CD4-positive, CD25-positive, alpha-beta regulatory T cell (primary cell): ENCODE measurements around the gene NFRKB. TPM values are rescaled to one million over a fixed set of nuclear protein-coding genes. Genes with fewer than 3 reads are reported as not detected.

Experiments used
- ATAC-seq, 2 donors: fragments of 150-1000 bp; cut with Tn5 transposase; one replicate each; pipeline ENCODE4 v1.10.0; 2021; ENCODE audit warnings: low read depth in 2 of 2, moderate number of reproducible peaks in 2 of 2, moderate library complexity in 1 of 2
- DNase-seq, 3 donors: peaks; one replicate each; pipeline versions ENCODE4 v3.0.0 to v3.0.0-alpha.2; 2012 to 2022; ENCODE audit warnings: mixed read lengths in 1 of 3
- H3K27ac ChIP-seq: one replicate; pipeline ENCODE4 v1.7.0; 2013; ENCODE audit warnings: mild to moderate bottlenecking, low read length; ENCODE audit not compliant: insufficient read depth, poor library complexity, severe bottlenecking
- H3K27me3 ChIP-seq: one replicate; pipeline ENCODE4 v1.7.0; 2013; ENCODE audit warnings: low read length; ENCODE audit not compliant: control insufficient read depth, insufficient read depth
- H3K36me3 ChIP-seq: one replicate; pipeline ENCODE4 v1.7.0; 2013; ENCODE audit warnings: mild to moderate bottlenecking, low read length, moderate library complexity; ENCODE audit not compliant: control insufficient read depth, insufficient read depth
- H3K4me1 ChIP-seq: 2 replicates; pipeline ENCODE4 v1.7.0; 2013; ENCODE audit warnings: mild to moderate bottlenecking, low read length; ENCODE audit not compliant: insufficient read depth, control insufficient read depth, poor library complexity, severe bottlenecking
- H3K4me3 ChIP-seq: one replicate; pipeline ENCODE4 v1.7.0; 2013; ENCODE audit warnings: low read depth, mild to moderate bottlenecking, low read length, moderate library complexity
- H3K9me3 ChIP-seq, 2 experiments: 1 replicate in 1 of 2; 2 replicates in 1 of 2; pipeline ENCODE4 v1.7.0; 2013; ENCODE audit warnings: low read length in 2 of 2, mild to moderate bottlenecking in 1 of 2, moderate library complexity in 1 of 2; ENCODE audit not compliant: control insufficient read depth in 2 of 2
- H3K27ac Mint-ChIP-seq, 3 donors: one replicate each; pipeline ENCODE4 v1.8.0; 2020 to 2022; ENCODE audit warnings: mild to moderate bottlenecking in 3 of 3, mixed read lengths in 3 of 3, moderate library complexity in 2 of 3
- H3K27me3 Mint-ChIP-seq: one replicate; pipeline ENCODE4 v1.8.0; 2022; ENCODE audit warnings: mild to moderate bottlenecking, mixed read lengths
- H3K36me3 Mint-ChIP-seq: one replicate; pipeline ENCODE4 v1.8.0; 2020; ENCODE audit warnings: mixed read lengths
- H3K4me1 Mint-ChIP-seq, 4 donors: one replicate each; pipeline ENCODE4 v1.8.0; 2020 to 2022; ENCODE audit warnings: mixed read lengths in 4 of 4, mild to moderate bottlenecking in 1 of 4
- H3K4me3 Mint-ChIP-seq, 4 donors: one replicate each; pipeline ENCODE4 v1.8.0; 2020 to 2022; ENCODE audit warnings: mild to moderate bottlenecking in 4 of 4, mixed read lengths in 4 of 4, moderate library complexity in 3 of 4
- H3K9me3 Mint-ChIP-seq, 7 donors: one replicate each; pipeline ENCODE4 v1.8.0; 2020 to 2022; ENCODE audit warnings: mixed read lengths in 7 of 7, mild to moderate bottlenecking in 3 of 7, moderate library complexity in 2 of 7
- polyA plus RNA-seq, 4 donors: library from polyadenylated mRNA; unstranded; fragments of 300-500 nt; fragmentation: Illumina TruSeq; gene quantifications; one replicate each; pipeline ENCODE4 v1.2.3, GENCODE V29; 2021
- total RNA-seq: library from RNA; stranded (reverse); gene quantifications from one replicate; pipeline ENCODE4 v1.2.3, GENCODE V29; 2022

Gene NFRKB
- total and polyA plus RNA-seq, 5 donors from 2014 or later, result 12.8 to 41.0 (median 20.4) TPM

DNA sequence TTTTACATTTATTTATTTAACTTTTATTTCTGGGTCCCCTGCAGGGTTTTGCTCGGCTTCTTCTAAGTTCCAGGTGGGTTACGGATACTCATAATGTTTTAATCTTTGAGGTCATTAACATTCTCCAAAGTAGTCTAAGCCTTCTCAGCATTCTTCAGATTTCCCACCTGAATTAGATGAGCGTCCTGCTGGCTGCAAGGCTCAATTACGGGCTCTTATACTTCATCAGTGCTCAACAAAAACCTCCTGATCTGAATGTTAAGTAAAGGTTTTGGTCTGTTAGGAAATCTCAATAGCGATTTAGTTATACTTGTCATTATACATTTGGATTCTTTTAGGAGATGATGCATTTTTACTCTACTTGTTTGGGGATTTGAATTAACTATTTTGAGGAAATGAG is 27.3 kb upstream of the NFRKB start:
- Histone ChIP-seq H3K4me1 (no peaks in the 10 kb centered on the region), H3K27me3 (no peaks in the 10 kb centered on the region), H3K9me3 (no peaks in the 10 kb centered on the region), H3K27ac (no peak overlapping the region), H3K36me3 (peaks cover 18% of the 10 kb centered on the region), H3K4me3 (no peak overlapping the region)
- DNase-seq (no peak), ATAC-seq (no peak)
- Mint-ChIP-seq H3K27me3 (no peaks in the 10 kb centered on the region), H3K36me3 (peaks cover 25% of the 10 kb centered on the region), H3K27ac (peak overlapping the region in 1 of 3 donors; percentile 60), H3K4me1 (peaks cover 4 to 8% (median 7%) of the 10 kb centered on the region in 4 donors), H3K9me3 (no peaks in the 10 kb centered on the region), H3K4me3 (no peak overlapping the region)

DNA sequence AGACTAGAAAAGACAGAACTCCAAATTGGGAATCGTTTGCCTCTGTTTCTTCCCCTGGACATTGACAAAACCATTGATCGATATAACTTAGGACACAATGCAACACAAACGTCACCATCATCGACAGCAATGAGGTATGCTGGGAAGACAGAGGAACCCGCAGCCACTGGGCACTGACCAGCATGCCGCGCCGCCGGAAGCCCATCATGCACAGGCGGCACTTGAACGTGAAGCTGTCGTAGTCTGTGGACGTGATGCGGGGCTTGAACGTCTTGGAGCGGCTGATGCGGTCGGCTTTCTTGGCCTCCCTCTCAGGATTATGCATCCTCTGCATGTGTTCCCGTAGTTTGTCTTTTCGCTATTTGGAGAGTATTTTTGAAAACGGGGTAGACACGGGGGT is 23.0 kb upstream of the NFRKB start:
- peaks cover 0 to 1% (median 0%) of the 10 kb centered on the region in 7 donors for H3K9me3 Mint-ChIP-seq
- Histone ChIP-seq H3K27me3 (no peaks in the 10 kb centered on the region), H3K9me3 (no peaks in the 10 kb centered on the region), H3K27ac (no peak overlapping the region), H3K4me3 (no peak overlapping the region), H3K4me1 (no peaks in the 10 kb centered on the region), H3K36me3 (peaks cover 42% of the 10 kb centered on the region)
- ATAC-seq (no peak), DNase-seq (no peak)
- no peaks in the 10 kb centered on the region for H3K27me3 Mint-ChIP-seq
- H3K36me3 Mint-ChIP-seq, result peaks cover 30% of the 10 kb centered on the region
- H3K27ac Mint-ChIP-seq, result no peak overlapping the region
- peaks cover 3 to 4% (median 4%) of the 10 kb centered on the region in 4 donors for H3K4me1 Mint-ChIP-seq
- no peak overlapping the region for H3K4me3 Mint-ChIP-seq

DNA sequence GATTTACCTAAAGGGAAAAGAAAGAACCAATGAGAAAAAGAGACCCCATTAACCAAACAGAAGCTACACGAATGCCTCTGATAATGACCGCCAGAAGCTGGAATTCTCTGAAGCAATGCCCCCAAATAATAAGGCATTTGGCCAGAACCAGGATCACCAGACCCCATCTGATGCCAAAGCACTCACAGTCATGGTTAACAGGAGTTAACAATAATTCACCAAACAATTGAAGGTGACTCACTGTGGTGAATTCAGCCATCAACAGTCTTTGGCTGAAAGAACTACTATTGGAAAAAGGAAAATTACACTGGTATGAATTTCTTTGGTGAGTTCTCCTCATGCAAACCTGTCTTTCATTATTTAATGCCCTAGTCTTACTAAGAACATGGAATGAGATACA is 21.9 kb upstream of the NFRKB start:
- Histone ChIP-seq H3K4me3 (no peak overlapping the region), H3K27me3 (no peaks in the 10 kb centered on the region), H3K9me3 (no peaks in the 10 kb centered on the region), H3K27ac (no peak overlapping the region), H3K4me1 (no peaks in the 10 kb centered on the region), H3K36me3 (peaks cover 42% of the 10 kb centered on the region)
- no peak for ATAC-seq
- H3K4me1 Mint-ChIP-seq, result peaks cover 0 to 5% (median 0%) of the 10 kb centered on the region in 4 donors
- no peak overlapping the region for H3K27ac Mint-ChIP-seq
- H3K4me3 Mint-ChIP-seq, result no peak overlapping the region
- H3K9me3 Mint-ChIP-seq, result peaks cover 0 to 1% (median 0%) of the 10 kb centered on the region in 7 donors
- H3K36me3 Mint-ChIP-seq, result peaks cover 27% of the 10 kb centered on the region
- no peak for DNase-seq
- H3K27me3 Mint-ChIP-seq, result no peaks in the 10 kb centered on the region

DNA sequence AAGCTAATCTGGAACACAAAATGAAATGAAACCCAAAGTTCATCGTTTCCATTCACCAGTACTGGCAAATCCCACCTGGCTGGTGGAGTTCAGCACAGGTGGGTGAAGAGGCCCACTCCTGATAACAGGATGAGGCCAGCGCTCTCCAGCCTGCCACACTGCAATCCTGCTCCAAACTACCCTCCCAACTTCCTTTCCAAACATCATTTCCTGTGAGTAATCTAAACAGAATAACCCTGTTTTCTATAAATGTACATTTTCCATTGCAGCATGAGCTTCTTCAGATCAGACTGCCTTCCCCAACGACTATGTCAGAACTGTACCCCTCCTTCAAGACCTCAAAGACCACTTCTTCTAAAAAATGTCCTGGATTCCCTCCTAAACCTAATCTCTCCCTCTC is 15.9 kb upstream of the NFRKB start:
- peak overlapping the region in 1 of 3 donors; percentile 76 for H3K27ac Mint-ChIP-seq
- DNase-seq (no peak), ATAC-seq (no peak)
- Histone ChIP-seq H3K4me3 (no peak overlapping the region), H3K4me1 (peaks cover 3% of the 10 kb centered on the region), H3K27ac (no peak overlapping the region), H3K36me3 (peaks cover 45% of the 10 kb centered on the region), H3K9me3 (no peaks in the 10 kb centered on the region), H3K27me3 (no peaks in the 10 kb centered on the region)
- H3K9me3 Mint-ChIP-seq, result peaks cover 0 to 1% (median 0%) of the 10 kb centered on the region in 7 donors
- no peak overlapping the region for H3K4me3 Mint-ChIP-seq
- no peaks in the 10 kb centered on the region for H3K27me3 Mint-ChIP-seq
- peaks cover 29% of the 10 kb centered on the region for H3K36me3 Mint-ChIP-seq
- peaks cover 5% of the 10 kb centered on the region in 4 donors for H3K4me1 Mint-ChIP-seq

DNA sequence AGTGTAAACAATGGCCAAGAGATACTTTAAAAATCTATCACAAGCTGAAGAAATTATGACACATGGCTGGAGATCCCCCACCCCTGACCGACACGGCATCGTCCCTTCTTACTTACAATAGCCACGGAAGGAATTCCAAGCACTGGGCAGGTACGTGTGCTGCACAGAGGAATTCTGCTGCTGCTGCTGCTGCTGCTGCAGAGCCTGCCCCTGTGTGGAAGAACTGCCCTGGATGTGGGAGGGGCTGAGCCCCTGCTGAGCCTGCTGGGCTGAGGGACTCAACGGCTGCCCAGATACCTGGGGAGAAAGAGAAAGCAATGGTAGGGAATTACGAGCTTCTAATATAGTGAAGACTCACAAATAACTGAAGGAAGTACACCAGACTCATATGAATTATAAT is 15.0 kb upstream of the NFRKB start:
- Histone ChIP-seq H3K4me1 (peaks cover 3% of the 10 kb centered on the region), H3K4me3 (no peak overlapping the region), H3K27ac (no peak overlapping the region), H3K9me3 (no peaks in the 10 kb centered on the region), H3K27me3 (no peaks in the 10 kb centered on the region), H3K36me3 (peaks cover 45% of the 10 kb centered on the region)
- H3K36me3 Mint-ChIP-seq, result peaks cover 37% of the 10 kb centered on the region
- DNase-seq (no peak), ATAC-seq (no peak)
- H3K27me3 Mint-ChIP-seq, result no peaks in the 10 kb centered on the region
- no peak overlapping the region for H3K4me3 Mint-ChIP-seq
- peak overlapping the region in 1 of 3 donors; percentile 32 for H3K27ac Mint-ChIP-seq
- peaks cover 5% of the 10 kb centered on the region in 4 donors for H3K4me1 Mint-ChIP-seq
- peaks cover 0 to 1% (median 0%) of the 10 kb centered on the region in 7 donors for H3K9me3 Mint-ChIP-seq

DNA sequence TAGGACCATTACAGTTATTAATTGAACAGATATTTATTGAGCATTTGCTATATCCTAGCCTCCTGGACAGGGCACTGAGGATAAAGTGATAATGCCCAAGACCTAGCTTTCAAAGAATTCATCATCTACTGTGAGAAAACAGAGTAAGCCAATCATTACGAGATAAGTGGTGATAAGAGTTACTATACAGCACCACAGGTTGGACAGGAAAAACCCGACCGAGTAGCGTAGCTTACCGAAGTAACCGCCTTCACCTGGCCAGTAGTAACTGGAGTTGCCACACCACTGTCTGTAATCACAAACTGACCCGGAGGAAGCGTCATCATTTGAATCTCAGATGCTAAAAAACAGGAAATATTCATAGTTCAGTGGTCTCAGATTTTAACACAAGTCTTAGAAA is 10.0 kb upstream of the NFRKB start:
- H3K4me3 Mint-ChIP-seq, result no peak overlapping the region
- no peak overlapping the region for H3K27ac Mint-ChIP-seq
- Histone ChIP-seq H3K4me1 (peaks cover 3% of the 10 kb centered on the region), H3K27me3 (no peaks in the 10 kb centered on the region), H3K9me3 (no peaks in the 10 kb centered on the region), H3K27ac (no peak overlapping the region), H3K4me3 (no peak overlapping the region), H3K36me3 (peaks cover 39% of the 10 kb centered on the region)
- DNase-seq (no peak), ATAC-seq (no peak)
- peaks cover 47% of the 10 kb centered on the region for H3K36me3 Mint-ChIP-seq
- no peaks in the 10 kb centered on the region for H3K9me3 Mint-ChIP-seq
- H3K4me1 Mint-ChIP-seq, result peaks cover 0 to 5% (median 1%) of the 10 kb centered on the region in 4 donors
- H3K27me3 Mint-ChIP-seq, result no peaks in the 10 kb centered on the region

DNA sequence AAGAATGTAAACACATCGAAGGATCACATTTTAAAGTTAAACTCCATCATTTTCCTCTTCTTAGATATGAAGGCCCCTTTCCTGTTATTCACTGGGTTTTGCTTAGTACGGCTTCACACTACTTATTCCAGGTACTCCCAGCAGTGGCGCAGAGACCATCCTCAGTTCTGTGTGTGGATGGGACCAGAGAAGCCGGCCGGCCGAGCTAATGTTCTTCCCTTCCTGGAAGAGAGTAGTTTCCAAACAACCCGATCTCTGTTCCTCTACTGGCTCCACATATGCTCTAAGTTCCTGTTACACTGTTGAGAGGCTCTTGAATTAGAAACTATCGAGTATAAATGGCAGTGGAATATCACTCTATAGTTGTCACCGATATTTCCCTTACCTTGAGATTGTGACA is 684 bp upstream of the NFRKB start:
- Mint-ChIP-seq H3K36me3 (peaks cover 16% of the 10 kb centered on the region), H3K27me3 (no peaks in the 10 kb centered on the region), H3K4me3 (peak overlapping the region; percentile 94 to 98 (median 96)), H3K9me3 (peaks cover 0 to 2% (median 0%) of the 10 kb centered on the region in 7 donors), H3K4me1 (peaks cover 24 to 49% (median 32%) of the 10 kb centered on the region in 4 donors), H3K27ac (peak overlapping the region; percentile 80 to 93 (median 91))
- Histone ChIP-seq H3K36me3 (peaks cover 21% of the 10 kb centered on the region), H3K27me3 (no peaks in the 10 kb centered on the region), H3K4me3 (peak overlapping the region; percentile 90), H3K4me1 (peaks cover 18% of the 10 kb centered on the region), H3K27ac (peak overlapping the region; percentile 69), H3K9me3 (no peaks in the 10 kb centered on the region)
- DNase-seq, result no peak
- no peak for ATAC-seq
